H1 (cell line): Measurements from ENCODE around the gene PDZRN4. TPM values are rescaled to one million over a fixed set of nuclear protein-coding genes. Genes with fewer than 3 reads are reported as not detected.

ENCODE experiments used
- ASH2L ChIP-seq: fragments of 200-600, 300-600 bp; sonication (generic); IDR thresholded peaks from one replicate; pipeline ENCODE4 v1.7.1; 2017; ENCODE audit warnings: low read length
- BRCA1 ChIP-seq: IDR thresholded peaks from 2 replicates; pipeline ENCODE4 v1.6.1; 2012; ENCODE audit warnings: low read depth, low read length, improper control_type of control experiment
- CHD1 ChIP-seq: IDR thresholded peaks from 2 replicates; pipeline ENCODE4 v1.6.1; 2012; ENCODE audit warnings: low read depth, low read length, improper control_type of control experiment
- CHD7 ChIP-seq: fragments of 300-600 bp; sonication (generic); IDR thresholded peaks from 2 replicates; pipeline ENCODE4 v1.7.1; 2012; ENCODE audit warnings: low read length, moderate library complexity, mild to moderate bottlenecking, inconsistent platforms; ENCODE audit not compliant: insufficient replicate concordance
- CREB1 ChIP-seq: IDR thresholded peaks from 2 replicates; pipeline ENCODE4 v1.6.1; 2012; ENCODE audit warnings: inconsistent platforms
- E2F6 ChIP-seq: IDR thresholded peaks from 2 replicates; pipeline ENCODE4 v1.6.1; 2012; ENCODE audit warnings: inconsistent platforms
- EP300 ChIP-seq, 2 experiments: IDR thresholded peaks; 1 replicate in 1 of 2; 2 replicates in 1 of 2; pipeline ENCODE4 v1.6.1; 2011 to 2012; ENCODE audit warnings: low read depth in 2 of 2, low read length in 2 of 2, mild to moderate bottlenecking in 2 of 2, borderline replicate concordance in 1 of 2, inconsistent platforms in 1 of 2, moderate library complexity in 1 of 2
- EZH2 ChIP-seq: fragments of 200-600 bp; sonication (generic); IDR thresholded peaks from 2 replicates; pipeline ENCODE4 v1.7.1; 2012; ENCODE audit warnings: low read depth, mild to moderate bottlenecking, moderate library complexity, low read length, inconsistent platforms; ENCODE audit not compliant: severe bottlenecking
- MAX ChIP-seq: IDR thresholded peaks from 2 replicates; pipeline ENCODE4 v1.6.1; 2012; ENCODE audit warnings: inconsistent platforms
- POLR2A ChIP-seq, 2 experiments: IDR thresholded peaks; 1 replicate in 1 of 2; 2 replicates in 1 of 2; pipeline ENCODE4 v1.6.1; 2011; ENCODE audit warnings: low read depth in 2 of 2, low read length in 2 of 2, mild to moderate bottlenecking in 2 of 2; ENCODE audit errors: control extremely low read depth in 1 of 2
- POU5F1 ChIP-seq: IDR thresholded peaks from 2 replicates; pipeline ENCODE4 v1.6.1; 2011; ENCODE audit warnings: low read depth, mild to moderate bottlenecking, low read length, moderate library complexity
- TAF7 ChIP-seq: optimal IDR thresholded peaks from 2 replicates; pipeline ENCODE3; 2011; ENCODE audit warnings: low read depth, mild to moderate bottlenecking, inconsistent platforms, low read length, moderate library complexity, borderline replicate concordance
- polyA plus RNA-seq, 7 experiments: library from polyadenylated mRNA; depleted of rRNA in 3 of 7; stranded (reverse) in 5 of 7; unstranded in 2 of 7; fragments of >200 nt in 5 of 7; fragments of 200-250 nt in 2 of 7; gene quantifications; 1 replicate in 5 of 7; 2 replicates in 1 of 7; 4 replicates in 1 of 7; pipeline versions ENCODE4 v1.2.1 to v1.2.3, GENCODE V29; 2011 to 2013; ENCODE audit warnings: missing spikeins in 2 of 7, mixed read lengths in 2 of 7
- total RNA-seq: library from RNA; stranded (reverse); fragmentation: NEBNext Ultra II Directional; extraction: Animal tissue kit (Norgen Biotek cat#: 25700); gene quantifications from 2 replicates; pipeline ENCODE4 v1.2.1, GENCODE V29; 2021

Gene PDZRN4
- total and polyA plus RNA-seq, 2 of the 8 experiments (the other 6 are each of a cell fraction or from before 2014, with no cell fraction given), result not detected

GRCh38 chr12:41225179-41225578, 37.1 kb downstream of the PDZRN4 start (continued):
- no peak for TF ChIP-seq CHD7
- no peak for TF ChIP-seq POU5F1
- TF ChIP-seq E2F6, result no peak
- no peak for TF ChIP-seq BRCA1
- no peak for TF ChIP-seq ASH2L
- TF ChIP-seq EZH2, result no peak
- no peak for TF ChIP-seq CREB1
- TF ChIP-seq TAF7, result no peak
- no peak for TF ChIP-seq MAX
- no peak for TF ChIP-seq CHD1
- TF ChIP-seq POLR2A (IDR thresholded peaks at IDR 0.05; ENCODE audit: control extremely low read depth in 1 of 2, low read depth in 2 of 2, low read length in 2 of 2), result no peak
- TF ChIP-seq EP300 (IDR thresholded peaks at IDR 0.05; ENCODE audit: borderline replicate concordance in 1 of 2, low read depth in 2 of 2, low read length in 2 of 2), result no peak
